Left ventricle myocardium inferior (tissue), 1 donor: ENCODE measurements around the gene STK11. TPM values are rescaled to one million over a fixed set of nuclear protein-coding genes. Genes with fewer than 3 reads are reported as not detected.

Experiments used
- DNase-seq: peaks from one replicate; pipeline ENCODE4 v3.0.0-alpha.2; 2020
- H3K27ac ChIP-seq: fragments of 200-600 bp; replicated peaks from 2 replicates; pipeline ENCODE4 v1.8.0; 2021
- H3K27me3 ChIP-seq: fragments of 200-600 bp; 2 replicates; pipeline ENCODE4 v1.8.0; 2021; ENCODE audit warnings: low read depth
- H3K36me3 ChIP-seq: fragments of 200-600 bp; 2 replicates; pipeline ENCODE4 v1.8.0; 2021
- H3K4me1 ChIP-seq: fragments of 200-600 bp; 2 replicates; pipeline ENCODE4 v1.8.0; 2021
- H3K4me3 ChIP-seq: fragments of 200-600 bp; 2 replicates; pipeline ENCODE4 v1.8.0; 2021; ENCODE audit warnings: mild to moderate bottlenecking, moderate library complexity
- H3K9me3 ChIP-seq: fragments of 200-600 bp; replicated peaks from 2 replicates; pipeline ENCODE4 v1.8.0; 2021
- intact Hi-C: fragments of 100-400 bp; cut with micrococcal nuclease; formaldehyde crosslinking; loops from one replicate; pipeline ENCODE4 v1.11.0; 2022
- total RNA-seq: library from RNA; stranded (reverse); fragmentation: NEBNext Ultra II Directional; extraction: Animal tissue kit (Norgen Biotek cat#: 25700); gene quantifications from one replicate; pipeline ENCODE4 v1.2.1, GENCODE V29; 2021
- TF ChIP-seq, protein P1 (sequence below): fragments of 200-600 bp; IDR thresholded peaks from 2 replicates; pipeline ENCODE4 v1.8.0; 2021; ENCODE audit warnings: antibody characterized with exemption, mild to moderate bottlenecking, borderline replicate concordance
- donor health status: DM: no; HTN: yes; CAD: no; lungs with severe emphysema.

The STK11 gene
- total RNA-seq, 1 donor from 2014 or later: 50.1 TPM

DNA sequence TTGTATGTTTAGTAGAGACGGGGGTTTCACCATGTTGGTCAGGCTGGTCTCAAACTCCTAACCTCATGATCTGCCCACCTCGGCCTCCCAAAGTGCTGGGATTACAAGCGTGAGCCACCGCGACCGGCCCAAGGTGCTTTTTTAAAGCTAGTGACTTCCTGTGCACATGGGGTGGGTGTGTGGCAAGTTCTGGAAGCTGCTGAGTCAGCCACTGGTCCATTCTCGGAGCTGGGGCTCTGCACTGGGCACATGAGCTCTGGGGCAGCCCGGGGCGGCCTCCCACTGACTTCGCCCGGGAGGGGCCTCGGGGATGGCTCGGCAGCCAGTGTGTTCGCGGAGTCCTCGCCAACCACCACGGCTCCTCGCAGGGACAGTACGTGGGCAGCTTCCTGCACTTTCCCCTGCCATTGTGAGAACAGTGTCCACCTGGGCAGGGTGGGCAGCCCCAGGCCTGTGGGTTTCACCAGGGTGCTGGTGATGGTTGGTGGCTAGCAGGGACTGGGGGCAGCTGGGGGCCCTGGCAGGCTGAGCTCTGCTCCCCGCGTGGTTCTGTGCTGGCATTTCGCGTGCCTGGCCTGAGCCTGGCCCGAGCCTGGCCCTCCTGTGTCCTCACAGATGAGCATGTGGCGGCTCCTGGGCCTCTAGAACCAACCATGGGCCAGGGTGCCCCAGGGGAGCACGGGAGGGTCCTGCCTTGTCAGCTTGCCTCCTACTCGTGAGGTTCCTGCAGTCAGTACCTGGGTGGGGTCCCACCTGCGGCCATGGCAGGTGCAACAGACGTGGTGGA lies 20.1 kb downstream of the STK11 start:
- Histone ChIP-seq H3K9me3 (no peaks in the 10 kb centered on the region), H3K4me1 (peaks cover 32% of the 10 kb centered on the region), H3K27me3 (no peaks in the 10 kb centered on the region), H3K36me3 (peaks cover 72% of the 10 kb centered on the region), H3K4me3 (no peak overlapping the region), H3K27ac (no peak overlapping the region)
- DNase-seq: no peak
- TF ChIP-seq, protein P1, sequence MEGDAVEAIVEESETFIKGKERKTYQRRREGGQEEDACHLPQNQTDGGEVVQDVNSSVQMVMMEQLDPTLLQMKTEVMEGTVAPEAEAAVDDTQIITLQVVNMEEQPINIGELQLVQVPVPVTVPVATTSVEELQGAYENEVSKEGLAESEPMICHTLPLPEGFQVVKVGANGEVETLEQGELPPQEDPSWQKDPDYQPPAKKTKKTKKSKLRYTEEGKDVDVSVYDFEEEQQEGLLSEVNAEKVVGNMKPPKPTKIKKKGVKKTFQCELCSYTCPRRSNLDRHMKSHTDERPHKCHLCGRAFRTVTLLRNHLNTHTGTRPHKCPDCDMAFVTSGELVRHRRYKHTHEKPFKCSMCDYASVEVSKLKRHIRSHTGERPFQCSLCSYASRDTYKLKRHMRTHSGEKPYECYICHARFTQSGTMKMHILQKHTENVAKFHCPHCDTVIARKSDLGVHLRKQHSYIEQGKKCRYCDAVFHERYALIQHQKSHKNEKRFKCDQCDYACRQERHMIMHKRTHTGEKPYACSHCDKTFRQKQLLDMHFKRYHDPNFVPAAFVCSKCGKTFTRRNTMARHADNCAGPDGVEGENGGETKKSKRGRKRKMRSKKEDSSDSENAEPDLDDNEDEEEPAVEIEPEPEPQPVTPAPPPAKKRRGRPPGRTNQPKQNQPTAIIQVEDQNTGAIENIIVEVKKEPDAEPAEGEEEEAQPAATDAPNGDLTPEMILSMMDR: no peak
- intact Hi-C loops: no loop called here

DNA sequence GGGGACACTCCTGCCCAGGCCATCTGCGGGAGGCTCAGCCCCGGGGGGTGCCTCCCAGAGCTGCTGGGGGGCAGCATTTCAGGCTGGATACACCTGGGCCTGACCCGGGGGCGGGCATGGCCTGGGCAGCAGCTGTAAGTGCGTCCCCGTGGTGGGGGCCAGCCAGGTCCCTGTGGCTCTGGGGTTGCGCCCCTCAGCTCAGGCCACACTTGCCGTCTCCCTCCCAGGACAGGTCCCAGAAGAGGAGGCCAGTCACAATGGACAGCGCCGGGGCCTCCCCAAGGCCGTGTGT lies 20.6 kb downstream of the STK11 start:
- Histone ChIP-seq H3K9me3 (no peaks in the 10 kb centered on the region), H3K27ac (no peak overlapping the region), H3K4me1 (peaks cover 26% of the 10 kb centered on the region), H3K36me3 (peaks cover 67% of the 10 kb centered on the region), H3K27me3 (no peaks in the 10 kb centered on the region), H3K4me3 (no peak overlapping the region)
- intact Hi-C loops: no loop called here
- TF ChIP-seq, protein P1: no peak
- no peak for DNase-seq

DNA sequence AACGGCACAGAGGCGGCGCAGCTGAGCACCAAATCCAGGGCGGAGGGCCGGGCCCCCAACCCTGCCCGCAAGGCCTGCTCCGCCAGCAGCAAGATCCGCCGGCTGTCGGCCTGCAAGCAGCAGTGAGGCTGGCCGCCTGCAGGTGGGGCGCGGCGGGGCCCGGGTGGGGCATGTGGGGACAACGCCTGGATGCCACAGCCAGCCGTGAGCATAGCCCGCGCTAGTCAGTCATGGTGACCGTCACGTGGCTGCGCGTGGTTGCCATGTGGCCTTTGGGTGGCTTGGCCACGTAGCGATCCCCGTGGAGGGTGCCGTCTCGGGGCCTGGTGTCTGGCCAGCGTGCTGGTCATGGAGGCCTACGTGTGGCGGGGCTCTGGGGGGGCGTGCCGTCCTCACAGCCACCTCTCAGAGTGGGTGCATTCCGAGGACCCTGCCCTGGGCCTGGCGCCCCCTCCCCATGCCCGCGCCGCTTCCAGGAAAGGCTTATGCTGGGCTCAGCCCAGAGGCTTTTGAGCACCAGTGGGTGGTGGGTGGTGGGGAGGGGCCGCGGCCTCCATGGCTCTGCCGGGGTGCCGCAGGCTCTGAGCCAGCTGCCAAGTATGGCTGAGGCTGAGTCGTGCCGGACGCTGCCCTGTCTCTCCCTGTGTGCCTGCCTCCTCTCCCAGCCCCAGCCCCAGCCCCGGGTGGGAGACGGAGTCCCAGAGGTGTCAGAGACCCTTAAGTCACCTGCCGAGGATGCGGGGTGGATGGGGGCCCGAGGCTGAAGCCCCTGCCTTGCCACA lies 21.1 kb downstream of the STK11 start:
- DNase-seq: no peak
- H3K4me3 ChIP-seq: no peak overlapping the region
- H3K4me1 ChIP-seq: peaks cover 21% of the 10 kb centered on the region
- no peaks in the 10 kb centered on the region for H3K9me3 ChIP-seq
- peaks cover 61% of the 10 kb centered on the region for H3K36me3 ChIP-seq
- H3K27me3 ChIP-seq: no peaks in the 10 kb centered on the region
- intact Hi-C loops: no loop called here
- TF ChIP-seq, protein P1: no peak
- H3K27ac ChIP-seq: no peak overlapping the region

DNA sequence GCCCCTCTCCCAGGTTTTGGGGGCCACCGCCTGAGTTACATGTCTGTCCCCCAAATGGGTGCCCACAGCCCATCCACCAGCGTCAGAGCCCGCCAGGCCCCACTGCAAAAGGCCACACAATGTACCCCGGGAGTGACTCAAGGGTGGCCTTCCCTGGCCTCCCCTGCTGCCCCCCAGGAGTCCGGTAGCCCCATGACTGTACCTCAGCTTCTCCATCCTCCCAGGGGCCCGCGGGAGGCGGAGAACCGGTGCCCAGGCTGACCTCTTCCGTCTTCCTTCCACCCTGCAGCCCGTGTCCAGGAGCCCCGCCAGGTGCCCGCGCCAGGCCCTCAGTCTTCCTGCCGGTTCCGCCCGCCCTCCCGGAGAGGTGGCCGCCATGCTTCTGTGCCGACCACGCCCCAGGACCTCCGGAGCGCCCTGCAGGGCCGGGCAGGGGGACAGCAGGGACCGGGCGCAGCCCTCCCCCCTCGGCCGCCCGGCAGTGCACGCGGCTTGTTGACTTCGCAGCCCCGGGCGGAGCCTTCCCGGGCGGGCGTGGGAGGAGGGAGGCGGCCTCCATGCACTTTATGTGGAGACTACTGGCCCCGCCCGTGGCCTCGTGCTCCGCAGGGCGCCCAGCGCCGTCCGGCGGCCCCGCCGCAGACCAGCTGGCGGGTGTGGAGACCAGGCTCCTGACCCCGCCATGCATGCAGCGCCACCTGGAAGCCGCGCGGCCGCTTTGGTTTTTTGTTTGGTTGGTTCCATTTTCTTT lies 21.9 kb downstream of the STK11 start:
- Histone ChIP-seq H3K9me3 (no peaks in the 10 kb centered on the region), H3K4me1 (peaks cover 17% of the 10 kb centered on the region), H3K4me3 (no peak overlapping the region), H3K36me3 (peaks cover 57% of the 10 kb centered on the region), H3K27me3 (no peaks in the 10 kb centered on the region), H3K27ac (no peak overlapping the region)
- no peak for DNase-seq
- intact Hi-C loops: no loop called here
- TF ChIP-seq, protein P1: no peak

DNA sequence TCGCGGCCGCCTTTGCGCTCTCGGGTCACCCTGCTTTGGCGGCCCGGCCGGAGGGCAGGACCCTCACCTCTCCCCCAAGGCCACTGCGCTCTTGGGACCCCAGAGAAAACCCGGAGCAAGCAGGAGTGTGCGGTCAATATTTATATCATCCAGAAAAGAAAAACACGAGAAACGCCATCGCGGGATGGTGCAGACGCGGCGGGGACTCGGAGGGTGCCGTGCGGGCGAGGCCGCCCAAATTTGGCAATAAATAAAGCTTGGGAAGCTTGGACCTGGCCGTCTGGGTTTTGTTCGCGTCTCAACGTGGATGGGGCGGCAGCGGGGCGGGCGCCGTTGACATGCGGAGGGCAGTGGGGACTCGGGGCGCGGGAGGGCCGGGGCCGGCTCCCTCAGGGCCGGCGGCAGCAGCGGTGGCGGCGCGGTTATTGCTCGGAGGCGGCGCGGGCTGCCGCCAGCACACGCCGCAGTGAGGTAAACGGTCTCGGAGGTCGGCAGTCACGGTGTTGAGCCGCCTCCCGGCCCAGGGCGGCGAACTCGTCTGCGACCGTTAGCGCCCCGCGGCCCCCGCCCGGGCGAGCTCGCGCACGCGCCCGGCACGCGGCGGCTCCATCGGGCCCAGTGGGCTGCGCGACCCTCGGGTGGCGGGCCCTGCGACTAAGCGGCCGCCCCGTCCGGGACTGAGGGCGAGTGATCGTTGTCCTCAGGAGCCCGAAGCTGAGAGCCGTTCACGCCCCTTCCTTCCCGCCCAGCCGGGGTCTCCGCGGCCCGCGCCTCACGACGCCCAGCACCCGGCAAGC lies 22.8 kb downstream of the STK11 start:
- DNase-seq: no peak
- TF ChIP-seq, protein P1: no peak
- Histone ChIP-seq H3K27ac (no peak overlapping the region), H3K9me3 (no peaks in the 10 kb centered on the region), H3K4me3 (no peak overlapping the region), H3K27me3 (no peaks in the 10 kb centered on the region), H3K4me1 (peaks cover 17% of the 10 kb centered on the region), H3K36me3 (peaks cover 48% of the 10 kb centered on the region)
- intact Hi-C loops: no loop called here
